ENCODE results near the gene RWDD4. TPM values are rescaled to one million over a fixed set of nuclear protein-coding genes. Genes with fewer than 3 reads are reported as not detected.

RWDD4 gene
- total and polyA plus RNA-seq, 11 donors: 8.2 to 20.4 (median 15.8) TPM

DNA sequence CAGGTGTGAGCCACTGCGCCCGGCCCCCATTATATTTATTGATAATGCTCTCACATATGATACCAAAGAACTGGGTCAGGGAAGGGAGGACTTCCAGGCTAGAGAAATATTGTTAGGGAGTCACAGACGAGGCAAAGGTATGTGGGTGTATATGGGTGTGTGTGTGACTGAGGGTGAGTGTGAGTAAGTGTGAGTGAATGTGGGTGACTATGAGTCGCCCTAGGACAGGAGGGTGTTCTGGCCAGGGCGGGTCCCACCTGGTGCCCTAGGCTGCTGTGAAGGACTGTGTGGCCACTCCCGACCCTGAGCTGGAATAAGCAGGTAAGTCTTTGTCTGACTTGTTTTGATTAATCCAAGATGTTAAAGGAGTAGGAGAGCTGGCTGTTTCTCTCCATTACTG, 34.4 kb downstream of the RWDD4 start:
- peaks cover 0 to 12% (median 0%) of the 10 kb centered on the region in 12 donors for H3K4me1 ChIP-seq
- DNase-seq (no peak), ATAC-seq (no peak)
- no peak overlapping the region for H3K27ac ChIP-seq
- no peaks in the 10 kb centered on the region for H3K27me3 ChIP-seq
- intact Hi-C loops (cut with DNase I): no loop called here
- no peaks in the 10 kb centered on the region for H3K36me3 ChIP-seq
- TF ChIP-seq POLR2A (IDR thresholded peaks at IDR 0.05): no peak
- TF ChIP-seq, protein P1, sequence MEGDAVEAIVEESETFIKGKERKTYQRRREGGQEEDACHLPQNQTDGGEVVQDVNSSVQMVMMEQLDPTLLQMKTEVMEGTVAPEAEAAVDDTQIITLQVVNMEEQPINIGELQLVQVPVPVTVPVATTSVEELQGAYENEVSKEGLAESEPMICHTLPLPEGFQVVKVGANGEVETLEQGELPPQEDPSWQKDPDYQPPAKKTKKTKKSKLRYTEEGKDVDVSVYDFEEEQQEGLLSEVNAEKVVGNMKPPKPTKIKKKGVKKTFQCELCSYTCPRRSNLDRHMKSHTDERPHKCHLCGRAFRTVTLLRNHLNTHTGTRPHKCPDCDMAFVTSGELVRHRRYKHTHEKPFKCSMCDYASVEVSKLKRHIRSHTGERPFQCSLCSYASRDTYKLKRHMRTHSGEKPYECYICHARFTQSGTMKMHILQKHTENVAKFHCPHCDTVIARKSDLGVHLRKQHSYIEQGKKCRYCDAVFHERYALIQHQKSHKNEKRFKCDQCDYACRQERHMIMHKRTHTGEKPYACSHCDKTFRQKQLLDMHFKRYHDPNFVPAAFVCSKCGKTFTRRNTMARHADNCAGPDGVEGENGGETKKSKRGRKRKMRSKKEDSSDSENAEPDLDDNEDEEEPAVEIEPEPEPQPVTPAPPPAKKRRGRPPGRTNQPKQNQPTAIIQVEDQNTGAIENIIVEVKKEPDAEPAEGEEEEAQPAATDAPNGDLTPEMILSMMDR (IDR thresholded peaks at IDR 0.05): no peak
- 86 to 92% (median 91%) methylated on average over 6 of the region's 6 CpGs for WGBS, 4 donors
- H3K4me3 ChIP-seq: no peak overlapping the region
- H3K9me3 ChIP-seq: no peaks in the 10 kb centered on the region

DNA sequence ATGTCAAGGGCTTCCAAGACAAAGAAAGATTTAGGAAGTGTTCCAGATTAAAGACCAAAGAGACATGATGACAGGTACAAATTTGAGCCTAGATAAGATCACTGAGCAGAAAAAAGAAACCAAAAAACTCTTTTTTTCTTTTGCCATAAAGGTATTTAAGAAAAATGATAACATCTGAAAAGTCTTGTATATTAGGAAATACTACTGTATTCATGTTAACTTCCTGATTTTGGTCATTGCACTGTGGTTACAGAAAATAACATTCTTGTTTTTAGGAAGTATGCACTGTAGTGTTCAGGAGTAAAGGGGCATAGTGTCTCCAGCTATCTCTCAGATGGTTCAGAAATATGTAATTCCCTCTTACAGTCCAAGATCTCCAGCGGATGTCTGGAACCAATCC, 37.1 kb downstream of the RWDD4 start:
- ATAC-seq: no peak
- intact Hi-C loops (cut with DNase I): no loop called here
- 64 to 88% (median 73%) methylated on average over 1 of the region's 1 CpG for WGBS, 4 donors

DNA sequence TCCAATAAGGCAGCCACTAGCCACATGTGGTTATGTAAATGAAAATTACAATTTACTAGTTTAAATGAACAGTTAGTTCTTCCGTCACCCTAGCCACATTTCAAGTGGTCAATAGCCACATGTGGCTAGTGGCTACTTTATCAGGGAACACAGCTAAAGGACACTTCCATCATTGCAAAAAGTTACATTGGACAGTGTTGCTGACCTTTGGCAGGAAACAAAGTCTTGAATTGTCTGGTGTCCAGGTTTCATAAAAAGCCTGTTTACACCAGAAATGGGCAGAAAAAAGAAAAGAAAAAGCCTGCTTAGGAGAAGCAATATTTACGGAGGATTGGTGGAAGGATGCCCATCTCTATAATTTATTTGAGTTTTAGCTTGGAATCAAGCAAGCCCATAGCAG, 38.6 kb downstream of the RWDD4 start:
- Histone ChIP-seq H3K4me1 (peaks cover 0 to 12% (median 0%) of the 10 kb centered on the region in 12 donors), H3K9me3 (no peaks in the 10 kb centered on the region), H3K27me3 (no peaks in the 10 kb centered on the region), H3K36me3 (no peaks in the 10 kb centered on the region), H3K27ac (no peak overlapping the region), H3K4me3 (no peak overlapping the region)
- 61 to 92% (median 89%) methylated on average over 2 of the region's 2 CpGs for WGBS, 4 donors
- TF ChIP-seq POLR2A (IDR thresholded peaks at IDR 0.05): no peak
- TF ChIP-seq, protein P1 (IDR thresholded peaks at IDR 0.05): no peak
- intact Hi-C loops (cut with DNase I): no loop called here
- ATAC-seq (no peak), DNase-seq (no peak)

More for the DNA sequence above, 37.1 kb downstream of the RWDD4 start:
- no peaks in the 10 kb centered on the region for H3K9me3 ChIP-seq
- no peaks in the 10 kb centered on the region for H3K27me3 ChIP-seq
- H3K36me3 ChIP-seq: no peaks in the 10 kb centered on the region
- no peak overlapping the region for H3K27ac ChIP-seq
- DNase-seq: no peak
- TF ChIP-seq POLR2A (IDR thresholded peaks at IDR 0.05): no peak
- TF ChIP-seq, protein P1 (IDR thresholded peaks at IDR 0.05): no peak
- H3K4me3 ChIP-seq: no peak overlapping the region
- H3K4me1 ChIP-seq: peaks cover 0 to 12% (median 0%) of the 10 kb centered on the region in 12 donors

DNA sequence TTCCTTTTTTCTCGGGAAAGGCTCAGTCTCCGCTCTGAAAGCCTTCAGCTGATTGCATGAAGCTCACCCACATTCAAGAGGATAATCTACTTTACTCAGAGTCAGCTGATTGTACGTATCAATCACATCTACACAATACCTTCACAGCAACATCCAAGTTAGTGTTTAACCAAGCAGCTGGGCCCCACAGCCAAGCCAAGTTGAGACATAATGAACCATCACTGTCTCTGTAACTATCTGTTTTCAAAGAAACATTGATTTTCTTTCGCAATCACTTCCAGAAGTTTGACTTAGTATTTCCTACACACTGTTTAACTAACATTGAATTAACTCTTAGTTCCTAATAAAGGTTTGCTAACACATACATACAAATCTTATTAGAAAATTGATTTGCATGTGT, 40.3 kb downstream of the RWDD4 start:
- peaks cover 0 to 3% (median 0%) of the 10 kb centered on the region in 9 donors for H3K27me3 ChIP-seq
- DNase-seq (no peak), ATAC-seq (no peak)
- no peaks in the 10 kb centered on the region for H3K9me3 ChIP-seq
- H3K4me3 ChIP-seq: no peak overlapping the region
- H3K27ac ChIP-seq: no peak overlapping the region
- WGBS, 4 donors: 79 to 87% (median 83%) methylated on average over 4 of the region's 4 CpGs
- intact Hi-C loops (cut with DNase I): no loop called here
- no peaks in the 10 kb centered on the region for H3K36me3 ChIP-seq
- TF ChIP-seq, protein P1 (IDR thresholded peaks at IDR 0.05): no peak
- peaks cover 0 to 12% (median 0%) of the 10 kb centered on the region in 12 donors for H3K4me1 ChIP-seq
